NCI-H1105 treated with DMSO at 0.1 percent for 48 hours (cell line): ENCODE measurements around the gene PPCDC.

Source experiments
- DNase-seq: peaks from one replicate; lab custom pipeline; 2025; lab: John Stamatoyannopoulos, UW

Gene PPCDC

DNA sequence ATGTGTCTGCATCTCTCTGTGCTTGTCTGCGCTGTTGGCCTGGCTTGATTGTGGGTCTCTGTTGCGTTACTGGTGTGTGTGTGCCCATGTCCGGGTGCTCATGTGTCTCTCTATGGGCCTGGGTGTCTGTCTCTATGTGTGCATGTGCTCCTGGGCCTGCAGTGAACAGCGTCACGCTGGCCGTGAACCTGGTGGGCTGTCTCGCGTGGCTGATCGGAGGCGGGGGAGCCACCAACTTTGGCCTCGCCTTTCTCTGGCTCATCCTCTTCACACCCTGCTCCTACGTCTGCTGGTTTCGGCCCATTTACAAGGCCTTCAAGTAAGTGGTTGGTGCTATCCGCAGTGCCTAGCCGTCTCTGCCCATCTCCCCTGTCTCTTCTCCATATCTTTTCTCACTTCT lies 7.0 kb upstream of the PPCDC start:
- no peak for DNase-seq

DNA sequence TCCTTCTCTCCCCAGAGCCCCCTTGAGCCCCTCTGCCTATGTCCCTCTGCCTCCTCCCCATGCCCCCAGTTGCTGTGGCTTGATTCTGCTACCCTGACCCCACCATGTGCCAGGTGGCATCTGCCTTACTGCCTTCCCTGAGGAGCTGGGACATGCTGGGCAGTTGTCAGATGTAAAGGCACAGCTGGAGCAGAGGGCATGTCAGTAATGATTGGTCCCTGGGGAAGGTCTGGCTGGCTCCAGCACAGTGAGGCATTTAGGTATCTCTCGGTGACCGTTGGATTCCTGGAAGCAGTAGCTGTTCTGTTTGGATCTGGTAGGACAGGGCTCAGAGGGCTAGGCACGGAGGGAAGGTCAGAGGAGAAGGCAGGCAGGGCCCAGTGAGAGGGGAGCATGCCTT lies 3.5 kb upstream of the PPCDC start:
- no peak for DNase-seq

DNA sequence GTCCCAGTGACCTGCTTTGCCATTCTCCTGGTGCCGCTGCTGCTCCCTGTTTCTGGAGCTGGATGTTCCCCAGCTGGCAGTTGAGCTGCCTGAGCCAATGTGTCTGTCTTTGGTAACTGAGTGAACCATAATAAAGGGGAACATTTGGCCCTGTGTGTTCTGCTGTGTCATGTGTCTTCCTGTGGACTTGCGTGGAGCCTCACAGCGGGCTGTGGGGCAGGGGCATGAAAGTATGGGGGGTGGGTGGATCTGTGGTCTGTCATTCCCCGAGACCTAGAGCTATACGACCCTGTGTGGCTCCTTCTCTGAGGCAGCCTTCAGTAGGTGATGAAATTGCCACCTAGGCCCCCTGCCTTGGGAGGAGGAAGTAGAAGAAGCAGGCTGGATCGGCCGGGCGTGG lies 2.0 kb upstream of the PPCDC start:
- no peak for DNase-seq

DNA sequence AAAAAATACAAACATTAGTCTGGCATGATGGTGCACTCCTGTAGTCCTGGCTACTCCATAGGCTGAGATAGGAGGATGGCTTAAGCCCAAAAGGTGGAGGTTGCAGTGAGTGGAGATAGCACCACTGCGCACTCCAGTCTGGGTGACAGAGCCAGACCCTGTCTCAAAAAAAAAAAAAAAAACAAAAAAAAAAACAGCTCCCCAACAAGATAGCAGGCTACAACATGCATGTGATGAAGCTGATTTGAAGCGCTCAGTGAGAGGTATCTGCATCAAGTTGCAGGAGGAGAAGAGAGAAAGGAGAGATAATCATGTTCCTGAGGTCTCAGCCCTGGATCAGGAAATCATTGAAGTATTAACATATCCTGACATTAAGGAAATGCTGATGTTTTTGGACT lies 608 bp upstream of the PPCDC start:
- DNase-seq, result no peak

DNA sequence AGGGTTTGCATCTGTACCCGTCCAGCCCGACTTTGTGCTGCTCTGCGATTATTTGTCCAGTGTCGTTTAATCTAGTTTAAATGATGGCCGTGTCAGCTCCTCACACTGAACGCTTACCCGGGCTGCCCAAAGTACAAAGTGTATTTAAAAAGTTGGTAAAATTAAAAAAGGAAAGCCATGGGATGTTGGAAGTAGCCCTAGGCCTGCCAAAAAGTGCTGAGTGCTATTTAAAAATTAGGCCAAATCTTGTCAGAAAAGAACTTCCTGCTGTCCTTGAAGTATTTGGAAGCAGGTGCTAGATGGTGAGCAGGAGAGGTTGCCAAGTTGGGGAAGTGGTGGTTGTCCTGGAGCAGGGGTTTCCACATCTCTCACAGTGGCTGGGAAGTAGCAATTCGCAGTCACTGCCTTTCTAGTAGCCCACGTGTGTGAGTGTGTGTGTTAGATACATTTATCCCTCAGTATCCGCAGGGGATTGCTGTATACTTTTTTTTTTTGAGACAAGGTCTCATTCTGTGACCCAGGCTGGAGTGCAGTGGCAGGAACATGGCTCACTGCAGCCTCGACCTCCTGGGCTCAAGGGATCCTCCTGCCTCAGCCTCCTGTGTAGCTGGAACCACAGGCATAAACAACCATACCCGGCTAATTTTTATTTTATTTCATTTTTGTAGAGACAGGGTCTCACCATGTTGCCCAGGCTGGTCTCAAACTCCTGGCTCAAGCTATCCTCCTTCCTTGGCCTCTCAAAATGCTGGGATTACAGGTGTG lies 664 bp downstream of the PPCDC start:
- DNase-seq, result peak; percentile 12

DNA sequence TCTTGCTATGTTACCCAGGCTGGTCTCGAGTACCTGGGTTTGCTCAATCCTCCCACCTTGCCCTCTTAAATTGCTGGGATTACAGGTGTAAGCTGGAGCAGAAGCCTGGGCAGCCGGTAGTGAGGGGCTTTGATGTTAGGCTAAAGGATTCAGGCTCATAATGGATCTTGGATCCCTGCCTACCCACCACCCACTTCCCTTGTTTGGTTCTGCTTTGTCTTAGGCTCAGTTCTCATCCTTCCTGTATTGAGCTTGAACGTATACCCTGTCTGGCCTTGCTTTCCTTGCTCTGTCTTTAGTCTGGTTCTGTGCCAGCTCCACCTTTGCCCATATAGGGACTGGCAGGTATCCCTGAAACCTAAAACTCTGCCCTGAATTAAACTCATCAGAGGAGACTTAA lies 1.7 kb downstream of the PPCDC start:
- no peak for DNase-seq

DNA sequence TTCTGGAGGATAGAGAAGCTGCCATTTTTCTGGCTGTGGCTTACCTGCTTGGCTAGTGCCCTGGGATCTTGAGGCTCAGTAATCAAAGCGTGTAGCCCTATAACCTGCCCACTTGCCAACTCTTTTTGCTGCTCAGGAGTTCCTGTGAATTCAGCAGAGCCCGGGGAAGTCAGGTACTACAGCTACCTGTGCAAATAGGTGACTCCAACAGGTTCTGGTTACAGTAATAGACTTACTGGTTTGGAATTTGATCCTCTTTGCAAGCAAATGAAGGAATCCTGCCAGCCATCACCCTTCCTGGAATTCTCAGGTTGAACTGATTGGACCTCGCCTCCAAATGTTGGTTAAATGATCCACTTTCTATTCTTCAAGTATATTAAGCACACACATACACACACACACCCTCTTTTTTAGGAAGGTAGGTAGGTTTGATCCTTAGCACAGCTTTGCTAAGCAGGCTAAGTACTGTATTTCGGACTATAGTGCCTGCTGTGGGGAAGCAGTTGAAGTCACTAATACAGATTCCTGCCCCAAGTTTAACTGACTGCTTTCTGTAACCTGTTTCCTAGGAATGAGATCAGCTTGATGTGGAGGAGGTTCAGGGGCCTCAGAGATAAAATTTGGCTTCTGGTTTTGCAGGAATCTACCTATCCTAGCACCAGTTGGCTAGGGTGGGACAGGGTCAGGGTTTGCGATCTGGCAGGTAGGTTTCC lies 2.3 kb downstream of the PPCDC start:
- DNase-seq, result no peak

DNA sequence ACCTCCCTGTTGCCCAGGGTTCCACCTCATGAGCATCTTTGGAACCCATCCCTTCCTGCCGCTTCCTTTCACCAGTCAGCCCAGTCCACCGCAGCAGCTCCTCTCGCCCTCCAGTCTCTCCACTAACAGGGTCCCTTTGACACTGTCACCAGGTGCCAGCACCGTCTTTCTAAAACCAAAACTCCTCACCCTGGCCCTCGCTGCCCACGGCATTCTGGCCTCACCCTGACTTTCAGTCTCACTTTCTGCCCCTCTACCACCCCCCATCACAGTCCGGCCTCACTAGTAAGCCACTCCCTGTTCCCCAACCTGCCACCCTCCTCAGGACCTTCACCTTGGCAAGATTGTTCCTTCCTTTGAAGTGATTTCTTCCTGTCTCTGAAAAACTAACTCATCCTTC lies 4.2 kb downstream of the PPCDC start:
- no peak for DNase-seq

DNA sequence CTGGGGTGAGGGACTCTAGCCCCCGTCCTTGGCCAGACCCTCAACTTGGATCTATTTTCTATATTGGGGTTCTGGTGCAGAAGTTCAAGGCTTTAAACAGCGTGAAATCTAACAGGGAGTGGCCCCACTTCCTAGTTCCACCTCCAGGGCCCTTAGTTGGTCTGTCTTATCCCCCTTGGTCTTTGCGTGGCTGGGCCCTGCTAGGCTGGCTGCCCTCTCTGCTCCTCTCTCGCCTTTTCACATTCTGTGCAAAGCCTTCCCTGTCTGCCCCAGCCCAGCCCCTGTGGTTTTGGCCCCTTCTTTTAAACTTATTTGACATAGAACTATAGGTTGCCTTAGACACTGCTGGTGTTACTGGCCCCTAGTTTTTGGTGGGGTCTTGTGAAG lies 5.6 kb downstream of the PPCDC start:
- no peak for DNase-seq

DNA sequence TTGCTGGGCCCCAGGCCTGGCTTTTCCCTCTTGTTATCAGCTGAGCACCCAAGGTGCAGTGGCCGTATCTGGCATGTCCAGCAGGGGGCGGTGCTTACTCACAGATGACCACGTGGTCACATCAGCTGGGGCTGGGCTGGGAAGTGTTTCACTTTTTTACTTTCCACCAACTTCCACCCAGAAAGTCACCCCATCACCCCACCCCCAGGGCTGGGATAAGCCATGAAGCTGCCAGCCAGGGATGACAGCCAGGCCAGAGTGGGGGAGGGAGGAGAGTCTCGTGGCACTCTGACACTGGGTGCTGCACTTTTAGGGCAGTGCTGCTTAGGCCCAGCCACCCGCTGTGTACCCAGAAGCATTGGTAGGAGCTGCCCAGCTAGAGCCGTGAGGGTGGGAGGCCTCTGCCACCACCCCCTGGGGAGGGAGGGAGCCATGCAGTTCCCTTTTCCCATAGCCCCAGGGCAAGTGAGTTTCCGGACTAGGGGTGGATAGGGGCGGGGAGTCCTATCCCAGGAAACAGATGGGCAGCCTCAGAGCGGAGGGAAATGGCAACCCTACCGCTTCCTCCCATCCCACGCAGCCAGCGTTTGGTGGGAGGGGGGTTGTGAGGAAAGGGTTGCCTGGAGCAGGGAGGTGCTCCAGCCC lies 6.1 kb downstream of the PPCDC start:
- DNase-seq, result peak; percentile 35

DNA sequence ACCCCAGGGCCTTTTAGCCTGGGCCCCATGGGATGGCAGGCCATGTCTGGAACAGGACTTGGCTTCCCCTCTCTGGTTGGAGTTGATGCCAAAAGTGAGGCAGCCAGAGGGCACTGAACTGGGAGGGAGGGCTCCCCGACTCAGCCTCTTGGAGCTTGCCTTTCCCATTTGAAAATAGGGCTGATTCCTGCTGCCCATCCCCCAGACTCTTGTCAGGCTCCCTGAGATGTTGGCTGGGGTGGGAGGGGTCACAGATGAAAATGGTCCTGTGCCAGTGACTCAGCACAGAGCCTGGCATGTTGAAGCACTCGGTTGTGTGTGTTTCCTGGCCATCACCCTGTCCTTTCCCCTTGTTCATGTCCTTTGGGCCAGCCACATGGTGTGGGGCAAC lies 6.6 kb downstream of the PPCDC start:
- DNase-seq, result no peak

DNA sequence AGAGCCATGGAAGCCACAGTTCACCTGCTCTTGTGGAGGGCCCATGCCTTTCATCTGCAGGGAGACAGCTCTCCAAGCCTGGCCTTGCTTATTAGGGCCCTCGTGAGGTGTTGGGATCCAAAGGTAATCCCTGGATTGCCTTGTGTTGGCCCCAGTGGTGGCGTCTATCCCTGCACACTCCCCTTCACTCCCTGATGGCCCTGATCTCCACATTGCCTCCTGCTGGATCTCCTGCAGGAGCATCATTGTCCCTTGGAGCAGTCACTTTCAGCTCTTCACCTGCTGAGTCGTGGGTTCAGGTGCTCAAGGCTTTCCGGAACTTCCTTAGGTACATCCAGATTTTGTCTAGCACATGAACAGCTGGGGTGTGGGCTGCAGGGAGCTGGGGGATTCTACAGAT lies 7.0 kb downstream of the PPCDC start:
- DNase-seq, result no peak

DNA sequence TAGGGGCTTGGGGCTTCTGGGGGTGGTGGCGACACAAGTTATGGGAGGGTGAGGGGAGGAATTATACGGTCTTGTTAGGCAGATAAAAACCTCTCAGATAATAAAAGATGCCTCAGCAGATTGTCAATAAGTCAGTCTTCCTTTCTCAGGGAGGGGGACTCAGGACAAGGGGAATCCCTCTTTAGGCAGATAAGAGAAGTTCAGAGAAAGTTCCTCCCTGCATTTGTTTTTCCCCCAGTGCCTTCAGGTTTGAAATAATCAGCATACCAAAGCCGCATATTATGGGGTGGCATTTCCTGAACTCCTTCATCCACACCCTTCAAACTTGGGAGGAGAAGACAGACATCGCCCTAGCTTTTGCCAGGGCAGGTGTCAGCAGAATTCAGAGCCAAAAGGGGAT lies 8.5 kb downstream of the PPCDC start:
- DNase-seq, result no peak

DNA sequence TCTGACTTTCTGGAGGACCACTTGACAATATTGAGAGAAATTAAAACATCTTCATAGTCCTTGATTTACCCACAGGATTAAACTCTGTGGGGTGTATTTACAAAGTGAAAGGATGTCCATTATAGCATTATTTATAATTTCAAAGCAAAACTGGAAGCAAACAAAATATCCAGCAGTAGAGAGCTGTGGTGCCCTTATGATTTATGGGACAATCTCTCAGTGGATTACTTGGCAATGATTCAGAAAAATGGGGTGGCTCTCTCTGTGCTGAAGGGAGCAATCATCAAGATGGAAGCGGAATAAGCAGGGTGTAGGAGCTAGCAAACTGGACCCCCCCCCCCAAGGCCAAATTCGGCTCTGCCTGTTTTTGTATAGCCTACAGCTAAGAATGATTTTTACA lies 9.0 kb downstream of the PPCDC start:
- DNase-seq, result peak; percentile 1

DNA sequence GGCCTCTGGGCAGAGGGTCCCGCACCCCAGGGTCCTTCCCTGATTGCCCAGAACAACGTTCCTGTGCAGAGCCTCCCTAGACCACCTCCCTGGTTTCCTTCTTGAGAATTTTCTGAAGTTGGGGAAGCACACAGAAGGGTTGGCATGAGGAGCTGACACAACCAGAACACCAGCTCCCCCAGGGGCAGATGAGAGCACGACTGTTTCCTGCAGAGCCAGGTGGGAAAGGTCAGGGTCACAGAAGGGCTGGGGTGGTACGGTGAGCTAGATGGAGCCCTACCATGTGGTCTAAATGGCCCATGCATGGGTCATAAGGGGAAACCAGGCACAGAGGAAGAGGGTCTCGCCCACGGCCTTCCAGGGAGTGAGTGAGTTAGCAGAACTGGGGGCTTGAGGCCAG lies 10.4 kb downstream of the PPCDC start:
- no peak for DNase-seq

DNA sequence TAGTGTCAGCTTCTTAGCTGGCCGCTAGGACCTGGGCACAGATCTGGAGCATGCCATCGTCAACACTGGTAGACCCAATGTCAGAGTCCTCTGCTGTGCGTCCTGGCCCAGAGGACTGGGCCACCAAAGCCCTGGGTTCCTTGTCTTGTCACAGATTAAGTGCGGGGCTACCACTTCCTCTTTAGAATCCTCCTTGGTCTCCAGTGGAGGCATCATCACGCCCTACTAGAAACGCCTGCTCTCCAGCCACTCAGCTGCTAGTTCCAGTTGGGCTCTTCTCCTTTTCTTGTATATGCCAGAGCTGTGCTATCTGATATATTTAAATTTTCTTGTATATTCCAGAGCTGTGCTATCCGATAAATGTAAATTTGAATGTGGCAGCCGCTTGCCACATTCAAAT lies 11.2 kb downstream of the PPCDC start:
- no peak for DNase-seq

DNA sequence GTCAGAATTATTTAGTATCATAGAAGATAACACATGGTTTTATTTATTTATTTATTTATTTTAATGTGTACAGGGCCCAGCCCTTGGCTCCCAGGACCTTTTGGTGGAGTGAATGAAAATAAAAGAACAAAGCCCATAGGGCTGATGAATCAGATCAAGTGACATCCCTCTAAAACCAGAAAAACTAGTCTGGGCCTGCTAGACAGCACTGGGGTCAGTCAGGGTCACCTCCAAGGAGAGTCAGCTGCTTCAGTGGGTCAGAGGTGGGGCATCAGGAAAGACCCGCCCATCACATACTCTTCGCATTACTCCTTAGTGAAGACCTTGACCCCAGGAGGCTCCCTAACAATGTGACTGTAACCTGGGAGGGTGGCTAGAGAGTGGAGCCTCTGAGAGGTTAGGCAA lies 12.8 kb downstream of the PPCDC start:
- no peak for DNase-seq

DNA sequence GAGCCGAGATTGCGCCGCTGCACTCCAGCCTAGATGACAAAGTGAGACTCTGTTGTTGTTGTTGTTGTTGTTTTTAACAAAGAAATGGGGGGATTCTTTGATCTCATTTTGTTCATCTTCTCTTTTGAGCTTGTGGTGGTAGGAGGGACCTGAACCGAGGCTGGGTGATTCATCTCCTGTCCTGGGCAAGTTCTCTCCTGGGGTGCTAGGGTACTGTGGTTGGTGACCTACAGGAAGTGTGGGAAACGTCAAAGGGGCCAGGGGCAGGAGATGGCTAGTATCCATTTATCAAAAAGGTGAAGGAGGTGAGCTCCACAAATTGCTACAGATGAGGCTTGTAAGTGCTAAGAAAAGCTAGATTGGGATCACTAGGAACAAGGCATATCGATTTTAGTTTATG lies 14.3 kb downstream of the PPCDC start:
- DNase-seq, result no peak

DNA sequence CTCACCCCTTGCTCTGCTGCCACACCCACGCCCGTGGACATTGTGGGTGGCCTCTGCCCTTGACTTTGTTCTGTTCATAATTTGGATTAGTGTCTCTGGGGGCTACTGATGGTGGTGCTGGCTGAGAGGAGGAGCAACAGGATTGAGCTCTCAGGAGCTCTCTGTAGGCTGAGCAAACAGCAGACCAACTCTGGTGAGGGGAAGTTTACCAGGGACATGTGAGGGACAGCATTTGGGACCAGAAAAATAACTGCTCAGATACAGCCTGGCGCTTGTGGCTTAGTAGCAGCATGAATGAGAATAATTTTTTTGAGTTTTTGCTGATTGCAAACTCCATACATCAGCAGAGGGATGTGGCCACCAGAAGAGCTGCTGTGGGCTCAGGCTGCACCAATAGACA lies 14.8 kb downstream of the PPCDC start:
- no peak for DNase-seq

DNA sequence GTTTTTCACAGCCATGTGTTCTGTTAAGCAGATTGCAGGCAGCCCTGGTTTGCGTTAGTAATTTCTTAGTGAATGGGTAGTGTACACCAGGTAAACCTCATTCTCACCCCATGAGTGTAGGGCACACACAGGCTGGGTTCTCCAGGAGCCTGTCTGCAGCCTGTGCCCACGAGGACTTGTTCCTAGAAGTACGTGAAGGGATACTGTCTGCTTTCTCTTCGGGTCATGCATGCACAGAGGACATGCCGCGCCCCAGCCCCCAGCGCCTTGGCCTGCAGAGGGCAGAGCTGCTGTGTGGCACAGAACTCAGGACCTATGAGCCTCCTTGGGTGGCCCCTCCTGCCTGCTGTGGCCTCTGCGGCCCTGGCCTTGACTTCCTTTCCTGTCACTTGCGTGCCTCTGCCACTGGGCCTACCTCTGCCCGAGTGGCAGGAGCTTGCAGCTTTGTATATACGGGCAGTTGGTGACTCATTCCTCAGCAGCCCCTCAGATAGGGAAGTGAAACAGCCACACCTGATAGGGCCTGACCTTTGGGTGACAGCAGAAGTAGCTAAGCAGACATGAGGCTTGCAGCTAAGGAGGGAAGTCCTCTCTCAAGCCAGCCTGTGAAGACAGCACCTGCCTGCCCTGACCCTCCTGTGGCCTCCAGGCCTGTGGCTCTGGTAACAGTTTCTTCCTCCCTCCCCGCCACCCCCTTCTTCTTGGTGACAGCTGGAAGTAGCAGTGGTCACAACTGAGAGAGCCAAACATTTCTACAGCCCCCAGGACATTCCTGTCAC lies 19.5 kb downstream of the PPCDC start:
- no peak for DNase-seq

DNA sequence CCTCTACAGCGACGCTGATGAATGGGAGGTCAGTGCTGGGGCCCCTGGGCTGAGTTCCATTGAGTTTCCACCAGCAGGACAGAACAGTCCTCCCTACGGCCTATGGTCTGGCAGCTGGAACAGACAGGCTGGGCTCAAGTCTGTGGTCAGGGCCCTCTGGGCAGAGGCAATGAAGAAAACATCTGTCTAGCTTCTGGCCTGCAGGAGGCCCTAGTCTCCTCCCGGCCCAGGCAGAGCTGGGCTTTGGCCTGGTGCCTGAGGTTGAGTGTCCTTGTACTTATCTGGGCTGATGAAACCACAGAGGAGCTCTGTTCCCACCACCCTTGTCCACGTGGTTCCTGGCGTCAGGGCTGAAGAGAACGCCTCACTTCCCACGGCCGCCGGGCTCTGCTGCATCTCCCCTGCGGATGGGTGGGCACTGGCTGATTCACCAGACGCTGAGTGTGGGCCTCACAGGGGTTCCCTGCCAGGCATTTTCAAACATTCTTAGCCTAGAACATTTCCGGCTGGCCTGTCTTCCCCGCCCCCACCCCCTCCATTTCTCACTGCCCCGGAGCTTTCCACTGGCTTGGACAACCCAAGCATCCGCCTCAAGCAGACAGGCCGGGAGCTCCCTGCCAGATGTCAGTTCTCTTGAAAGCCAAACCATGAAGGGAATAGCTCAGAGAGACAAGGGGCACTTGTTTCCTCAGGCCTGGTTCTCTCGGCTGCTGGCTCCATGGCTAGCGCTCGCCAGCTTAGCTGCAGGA lies 20.3 kb downstream of the PPCDC start:
- no peak for DNase-seq
